ENCODE data around the gene ZNF441.
"Not testable (repeated sequence)": the region's sequence is repeated elsewhere in the genome, so short reads cannot be mapped to it uniquely, and the experiment has no call there.

Gene ZNF441

GRCh38 chr19:11780431-11781020, 13.7 kb downstream of the ZNF441 start:
- no peak for DNase-seq (ENCODE audit: low spot score)

GRCh38 chr19:11781295-11782057, 14.7 kb downstream of the ZNF441 start:
- no peak for DNase-seq (ENCODE audit: low spot score)

GRCh38 chr19:11783767-11784166, 17.0 kb downstream of the ZNF441 start:
- DNase-seq (ENCODE audit: low spot score), result no peak

GRCh38 chr19:11784356-11784755, 17.6 kb downstream of the ZNF441 start:
- DNase-seq (ENCODE audit: low spot score), result no peak

- DNase-seq (ENCODE audit: low spot score), result no peak
Observed at GRCh38 chr19:11787536-11787935, 20.7 kb downstream of the ZNF441 start.

GRCh38 chr19:11792942-11793341, 26.1 kb downstream of the ZNF441 start:
- DNase-seq (ENCODE audit: low spot score), result no peak

- peak; percentile 89 for DNase-seq (ENCODE audit: low spot score)
Observed at GRCh38 chr19:11797491-11797890, 30.7 kb downstream of the ZNF441 start.

GRCh38 chr19:11798391-11799330, 31.9 kb downstream of the ZNF441 start, which contains the start of gene ZNF491:
Gene ZNF491, plus strand, starts transcription at chr19:11798523. Its CDS starts 7,431 bp downstream, at chr19:11805954.
- DNase-seq (ENCODE audit: low spot score), result peak; percentile 88

- no peak for DNase-seq (ENCODE audit: low spot score)
Observed at GRCh38 chr19:11806354-11807098, 39.7 kb downstream of the ZNF441 start.

- DNase-seq (ENCODE audit: low spot score), result no peak
Observed at GRCh38 chr19:11807099-11807380, 40.2 kb downstream of the ZNF441 start.

- no peak for DNase-seq (ENCODE audit: low spot score)
Observed at GRCh38 chr19:11813703-11814028, 46.9 kb downstream of the ZNF441 start.

- DNase-seq (ENCODE audit: low spot score), result peak; percentile 98
Observed at GRCh38 chr19:11814029-11814699, 47.4 kb downstream of the ZNF441 start, which contains the start of gene ZNF440. Gene ZNF440, plus strand, starts transcription at chr19:11814273. Its CDS starts 175 bp downstream, at chr19:11814448.

GRCh38 chr19:11814700-11815035, 47.9 kb downstream of the ZNF441 start:
- no peak for DNase-seq (ENCODE audit: low spot score)

GRCh38 chr19:11821474-11822109, 54.8 kb downstream of the ZNF441 start:
- DNase-seq (ENCODE audit: low spot score), result no peak

- DNase-seq (ENCODE audit: low spot score), result not testable (repeated sequence)
Observed at GRCh38 chr19:11828957-11829876, 62.4 kb downstream of the ZNF441 start.

- no peak for DNase-seq (ENCODE audit: low spot score)
Observed at GRCh38 chr19:11832253-11832912, 65.6 kb downstream of the ZNF441 start.

GRCh38 chr19:11833541-11833940, 66.7 kb downstream of the ZNF441 start:
- DNase-seq (ENCODE audit: low spot score), result no peak

All from left forelimb (tissue), 1 donor.